GM10847 (cell line): ENCODE results near the gene RREB1.

Experiments
- POLR2A ChIP-seq: IDR thresholded peaks from 2 replicates; pipeline ENCODE4 v1.6.1; 2011; ENCODE audit not compliant: insufficient read length; ENCODE audit errors: extremely low read depth

The RREB1 gene

GRCh38 chr6:7107578-7108195 lies at the start of gene RREB1:
Gene RREB1 (plus strand): TSS chr6:7107961. CDS start chr6:7181912, 73,951 bp downstream.
- TF ChIP-seq POLR2A: peak; percentile 29

GRCh38 chr6:7058250-7058923 lies 49.4 kb upstream of the RREB1 start:
- TF ChIP-seq POLR2A: no peak

DNA sequence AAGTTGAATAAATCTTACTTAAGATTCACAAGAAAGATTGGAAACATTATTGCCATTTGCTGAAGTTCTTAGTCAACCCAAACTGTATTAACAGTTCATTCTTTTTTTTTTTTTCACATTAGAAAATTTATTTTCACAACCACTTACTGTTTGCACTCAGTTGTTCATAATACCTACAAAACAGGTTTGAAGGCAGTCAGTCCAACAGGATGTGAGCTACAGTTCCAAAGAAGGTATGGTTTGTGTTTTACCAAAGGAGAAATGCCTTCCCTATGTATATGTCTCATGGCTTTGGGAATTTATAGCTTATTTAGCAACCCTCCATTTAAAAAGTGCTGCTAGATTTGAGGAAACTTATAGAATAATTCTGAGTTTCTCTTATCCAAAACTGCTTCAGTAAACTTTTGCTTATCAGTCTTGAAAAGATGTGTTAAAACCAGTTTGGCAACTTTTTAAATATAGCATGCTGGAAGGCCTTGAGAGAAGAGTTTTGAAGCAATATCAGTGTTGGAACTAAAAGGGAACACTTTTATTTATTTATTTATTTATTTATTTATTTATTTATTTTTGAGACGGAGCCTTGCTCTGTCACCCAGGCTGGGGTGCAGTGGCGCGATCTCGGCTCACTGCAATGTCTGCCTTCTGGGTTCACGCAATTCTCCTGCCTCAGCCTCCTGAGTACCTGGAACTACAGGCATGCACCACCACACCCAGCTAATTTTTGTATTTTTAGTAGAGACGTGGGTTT lies 46.8 kb upstream of the RREB1 start:
- TF ChIP-seq POLR2A: no peak

DNA sequence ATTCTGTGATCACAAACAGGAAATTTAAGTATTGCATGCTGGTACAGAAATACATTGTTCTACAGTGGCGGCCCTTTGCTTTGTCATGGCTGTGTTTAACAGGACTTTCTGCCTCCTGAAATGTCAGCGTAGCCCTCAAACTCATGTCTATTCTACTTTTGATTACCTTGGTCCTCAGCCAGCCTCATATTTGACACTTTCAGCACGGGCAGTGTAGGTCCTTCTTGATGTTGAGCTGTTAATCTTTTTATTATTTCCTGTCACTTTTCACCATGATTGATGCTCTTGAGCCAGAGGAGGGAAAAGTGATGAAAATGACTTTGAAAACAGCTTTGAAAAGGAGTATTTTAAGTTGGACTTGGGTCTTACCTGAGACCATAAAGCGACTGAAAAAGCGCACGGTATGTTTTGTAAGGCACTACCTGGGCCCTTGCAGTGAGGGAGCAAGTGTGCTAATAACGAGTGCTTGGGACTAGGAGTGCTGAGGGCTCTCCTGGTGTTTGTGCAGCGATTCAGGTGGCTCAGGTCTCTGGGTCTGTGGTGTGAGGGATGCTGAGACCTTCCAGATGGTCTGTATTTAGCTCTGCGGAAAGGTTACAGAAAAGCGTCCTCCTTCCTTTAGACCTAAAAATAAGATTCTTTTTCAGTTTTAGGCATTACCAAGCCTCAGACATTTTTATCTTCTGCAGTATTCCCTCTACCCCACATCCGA lies 45.2 kb upstream of the RREB1 start:
- no peak for TF ChIP-seq POLR2A

GRCh38 chr6:7067305-7067704 lies 40.5 kb upstream of the RREB1 start:
- no peak for TF ChIP-seq POLR2A

DNA sequence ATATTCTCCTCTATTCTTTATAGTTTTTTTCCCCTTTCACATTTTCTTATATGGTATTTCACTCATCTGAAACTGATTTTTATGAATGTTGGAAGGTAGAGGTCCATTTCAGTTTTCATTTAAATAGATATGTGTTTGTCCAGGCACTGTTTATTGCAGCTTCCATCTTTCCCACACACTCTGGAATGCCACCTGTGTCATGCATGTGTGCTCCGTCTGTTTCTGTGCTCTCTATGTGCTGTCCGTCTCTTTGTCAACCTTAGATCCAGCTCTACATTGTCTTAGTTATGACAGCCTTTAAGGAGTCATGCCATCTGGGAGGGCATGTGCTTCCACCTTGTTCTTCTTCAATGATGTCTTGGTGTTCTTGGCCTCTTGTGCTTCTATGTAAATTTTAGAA lies 36.4 kb upstream of the RREB1 start:
- no peak for TF ChIP-seq POLR2A

DNA sequence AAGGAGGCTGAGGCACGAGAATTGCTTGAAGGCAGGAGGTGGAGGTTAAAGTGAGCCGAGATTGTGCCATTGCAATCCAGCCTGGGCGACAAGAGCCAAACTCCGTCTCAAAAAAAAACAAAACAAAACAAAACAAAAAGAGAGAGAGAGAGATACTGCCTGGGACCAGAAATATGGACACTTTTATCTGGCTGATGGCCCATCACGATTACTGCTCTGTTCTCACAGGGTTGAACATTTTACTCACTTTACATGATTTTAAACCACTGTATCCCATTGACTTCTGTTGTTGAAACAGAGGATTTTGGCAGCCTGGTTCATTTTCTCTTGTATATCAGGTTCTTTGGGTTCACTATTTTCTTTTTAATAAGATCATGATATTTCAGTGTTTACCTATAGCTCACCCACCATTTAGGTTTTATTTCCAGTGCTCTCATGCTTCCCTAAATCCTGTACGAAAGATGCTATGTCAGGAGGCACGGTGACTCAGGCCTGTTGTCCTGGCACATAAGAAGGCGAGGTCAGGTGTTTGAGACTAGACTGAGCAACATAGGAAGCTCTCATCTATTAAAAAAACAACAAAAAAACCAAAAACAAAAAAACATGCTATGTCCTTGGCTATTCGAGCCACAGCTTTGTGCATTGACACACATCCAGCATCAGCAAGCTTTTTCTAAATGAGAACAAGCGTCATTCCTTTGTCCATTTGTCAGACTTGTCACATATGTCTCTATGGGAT lies 34.5 kb upstream of the RREB1 start:
- TF ChIP-seq POLR2A: no peak

- TF ChIP-seq POLR2A: no peak
Observed at GRCh38 chr6:7073821-7074525, 33.8 kb upstream of the RREB1 start.

DNA sequence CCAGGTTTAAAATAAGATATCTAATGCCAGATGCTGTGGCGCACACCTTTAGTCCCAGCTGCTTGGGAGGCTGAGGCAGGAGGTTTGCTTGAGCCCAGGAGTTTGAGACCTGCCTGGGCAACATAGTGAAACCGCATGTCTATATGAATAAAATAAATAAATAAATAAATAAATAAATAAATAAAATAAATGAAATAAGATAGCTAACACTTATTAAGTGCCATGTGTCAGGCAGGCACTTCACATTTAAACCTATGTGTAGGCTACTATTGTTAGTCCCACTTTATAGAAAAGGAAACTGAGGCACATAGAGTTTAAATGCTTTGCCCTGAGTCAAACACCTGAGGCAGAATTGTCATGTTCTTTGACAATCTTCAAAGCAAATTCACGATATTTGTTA lies 32.9 kb upstream of the RREB1 start:
- no peak for TF ChIP-seq POLR2A

DNA sequence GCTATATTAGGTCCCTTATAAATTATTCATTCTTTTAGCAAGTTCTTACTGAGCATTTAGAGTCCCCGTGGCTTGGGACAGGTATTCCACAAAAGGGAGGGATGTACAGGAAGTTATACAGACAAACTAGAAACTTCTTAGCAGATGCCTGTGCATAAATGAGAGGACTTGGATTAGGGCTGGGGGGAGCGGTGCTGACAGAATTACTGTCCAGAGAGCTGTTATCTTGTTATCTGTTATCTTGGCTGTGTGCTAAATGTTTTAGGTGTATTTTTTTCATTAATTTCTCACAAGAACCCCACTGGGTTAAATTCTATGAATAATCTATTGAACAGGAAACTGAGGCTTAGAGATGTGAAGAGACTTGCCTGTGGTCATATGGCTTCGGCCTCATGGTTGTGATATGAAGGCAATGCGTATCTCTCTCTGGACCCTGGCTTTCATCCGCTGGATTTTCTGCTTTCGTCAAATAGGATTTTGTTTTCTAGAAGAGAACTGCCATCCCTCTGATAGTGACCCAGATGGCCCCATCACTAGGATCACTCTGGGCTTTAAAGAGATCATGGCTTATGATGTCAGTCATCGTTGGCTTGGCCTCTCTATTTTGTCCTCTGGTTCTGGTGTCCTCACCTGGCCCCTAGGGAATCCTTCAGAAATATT lies 32.3 kb upstream of the RREB1 start:
- TF ChIP-seq POLR2A: no peak

DNA sequence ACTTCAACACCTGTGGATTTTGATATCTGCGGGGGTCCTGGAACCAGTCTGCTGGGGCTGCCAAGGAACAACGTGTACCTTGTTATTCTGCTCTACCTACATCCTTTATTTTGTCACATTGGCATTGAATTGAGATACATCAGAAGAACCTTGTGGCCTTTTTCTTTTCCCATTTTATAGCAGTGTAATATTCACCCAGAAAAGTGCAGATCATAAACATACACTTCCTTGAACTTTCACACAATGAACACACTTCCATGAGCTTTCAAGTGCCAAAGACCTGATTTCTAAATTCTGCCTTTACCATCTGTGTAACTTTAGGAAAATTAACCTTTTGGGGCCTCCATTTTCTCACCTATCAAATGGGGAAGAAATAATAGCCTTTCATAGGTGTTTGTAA lies 29.9 kb upstream of the RREB1 start:
- TF ChIP-seq POLR2A: no peak

DNA sequence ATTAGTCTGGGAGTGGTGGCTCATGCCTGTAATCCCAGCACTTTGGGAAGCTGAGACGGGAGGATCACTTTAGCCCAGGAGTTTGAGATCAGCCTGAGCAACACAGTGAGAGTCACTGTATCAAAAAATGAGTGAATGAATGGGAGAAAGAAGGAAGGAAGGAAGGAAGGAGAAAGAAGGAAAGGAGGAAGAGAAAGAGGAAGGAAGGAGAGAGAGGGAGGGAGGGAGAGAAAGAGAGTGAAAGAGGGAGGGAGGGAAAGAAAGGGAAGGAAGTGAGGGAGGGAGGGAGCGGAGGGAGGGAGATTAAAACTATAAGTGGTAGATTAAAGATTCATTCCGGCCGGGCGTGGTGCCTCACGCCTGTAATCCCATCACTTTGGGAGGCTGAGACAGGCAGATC lies 28.9 kb upstream of the RREB1 start:
- TF ChIP-seq POLR2A: no peak

DNA sequence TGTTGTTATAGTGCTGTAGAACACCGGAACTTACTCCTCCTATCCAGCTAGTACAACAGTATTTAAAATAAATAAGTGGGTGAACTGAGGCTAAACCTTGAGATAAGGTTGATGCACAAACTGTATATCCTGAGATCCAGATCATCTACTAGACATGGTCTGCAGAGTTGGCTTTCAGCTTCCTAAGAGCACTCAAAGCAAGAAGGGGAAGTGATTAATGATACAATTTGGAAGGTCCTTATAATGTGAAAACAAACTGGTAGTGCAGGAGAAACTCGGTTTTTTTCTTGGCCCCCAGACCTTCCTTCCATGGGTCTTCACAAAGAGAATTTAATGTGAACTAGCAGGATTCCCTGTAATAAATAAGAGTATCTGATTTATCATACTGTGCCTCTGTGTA lies 27.4 kb upstream of the RREB1 start:
- TF ChIP-seq POLR2A: no peak

- no peak for TF ChIP-seq POLR2A
Observed at GRCh38 chr6:7085911-7086310, 21.9 kb upstream of the RREB1 start.

GRCh38 chr6:7086488-7086887 lies 21.3 kb upstream of the RREB1 start:
- TF ChIP-seq POLR2A: no peak
